ENCODE data around the gene TSR1.

DNA sequence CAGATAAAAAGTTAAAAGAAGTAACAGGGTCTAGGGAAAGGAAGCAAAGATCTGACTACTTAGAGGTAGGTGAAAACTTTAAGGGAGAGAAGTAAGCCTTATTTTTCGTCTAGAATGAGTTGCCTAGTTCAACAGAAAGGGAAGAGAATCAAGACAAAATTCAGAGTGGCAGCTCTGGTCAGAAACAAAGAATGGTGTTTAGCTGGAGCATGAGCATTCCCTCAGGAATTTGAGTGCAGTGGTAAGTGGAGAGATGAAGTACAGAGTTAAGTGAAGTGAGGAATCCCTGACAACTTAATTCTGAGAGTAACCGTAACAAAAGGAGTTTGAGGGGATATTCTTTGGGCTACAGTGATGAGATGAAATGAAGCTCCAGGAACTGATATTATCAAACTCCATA lies 44.2 kb downstream of the TSR1 start:
- TF ChIP-seq, protein P1, sequence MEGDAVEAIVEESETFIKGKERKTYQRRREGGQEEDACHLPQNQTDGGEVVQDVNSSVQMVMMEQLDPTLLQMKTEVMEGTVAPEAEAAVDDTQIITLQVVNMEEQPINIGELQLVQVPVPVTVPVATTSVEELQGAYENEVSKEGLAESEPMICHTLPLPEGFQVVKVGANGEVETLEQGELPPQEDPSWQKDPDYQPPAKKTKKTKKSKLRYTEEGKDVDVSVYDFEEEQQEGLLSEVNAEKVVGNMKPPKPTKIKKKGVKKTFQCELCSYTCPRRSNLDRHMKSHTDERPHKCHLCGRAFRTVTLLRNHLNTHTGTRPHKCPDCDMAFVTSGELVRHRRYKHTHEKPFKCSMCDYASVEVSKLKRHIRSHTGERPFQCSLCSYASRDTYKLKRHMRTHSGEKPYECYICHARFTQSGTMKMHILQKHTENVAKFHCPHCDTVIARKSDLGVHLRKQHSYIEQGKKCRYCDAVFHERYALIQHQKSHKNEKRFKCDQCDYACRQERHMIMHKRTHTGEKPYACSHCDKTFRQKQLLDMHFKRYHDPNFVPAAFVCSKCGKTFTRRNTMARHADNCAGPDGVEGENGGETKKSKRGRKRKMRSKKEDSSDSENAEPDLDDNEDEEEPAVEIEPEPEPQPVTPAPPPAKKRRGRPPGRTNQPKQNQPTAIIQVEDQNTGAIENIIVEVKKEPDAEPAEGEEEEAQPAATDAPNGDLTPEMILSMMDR (IDR thresholded peaks at IDR 0.05), result no peak
- TF ChIP-seq POLR2A (IDR thresholded peaks at IDR 0.05) (no peak), EP300 (IDR thresholded peaks at IDR 0.05) (no peak), POLR2AphosphoS5 (IDR thresholded peaks at IDR 0.05) (no peak)

Data from sigmoid colon (tissue), 4 donors.